DMS114 treated with DMSO at 0.1 percent for 48 hours (cell line): Measurements from ENCODE around the gene APOLD1.
"Not testable (repeated sequence)": the region's sequence is repeated elsewhere in the genome, so short reads cannot be mapped to it uniquely, and the experiment has no call there.

Experiments used
- DNase-seq: peaks from one replicate; lab custom pipeline; 2025; ENCODE audit not compliant: unreplicated experiment; lab: John Stamatoyannopoulos, UW

APOLD1 gene

GRCh38 chr12:12839003-12839395 is 53.5 kb downstream of the APOLD1 start:
- DNase-seq, result no peak

- not testable (repeated sequence) for DNase-seq
Observed at GRCh38 chr12:12839439-12839838, 54.0 kb downstream of the APOLD1 start.

GRCh38 chr12:12839873-12840579 is 54.6 kb downstream of the APOLD1 start:
- no peak for DNase-seq

GRCh38 chr12:12840580-12840899 is 55.1 kb downstream of the APOLD1 start:
- DNase-seq, result no peak
